ENCODE measurements around the gene NHERF1. TPM values are rescaled to one million over a fixed set of nuclear protein-coding genes. Genes with fewer than 3 reads are reported as not detected.
A peak's percentile ranks its signal among the peaks of the same experiment; 100 is the strongest.

NHERF1 gene
- total RNA-seq, 1 experiment from 2014 or later: 75.0 TPM

DNA sequence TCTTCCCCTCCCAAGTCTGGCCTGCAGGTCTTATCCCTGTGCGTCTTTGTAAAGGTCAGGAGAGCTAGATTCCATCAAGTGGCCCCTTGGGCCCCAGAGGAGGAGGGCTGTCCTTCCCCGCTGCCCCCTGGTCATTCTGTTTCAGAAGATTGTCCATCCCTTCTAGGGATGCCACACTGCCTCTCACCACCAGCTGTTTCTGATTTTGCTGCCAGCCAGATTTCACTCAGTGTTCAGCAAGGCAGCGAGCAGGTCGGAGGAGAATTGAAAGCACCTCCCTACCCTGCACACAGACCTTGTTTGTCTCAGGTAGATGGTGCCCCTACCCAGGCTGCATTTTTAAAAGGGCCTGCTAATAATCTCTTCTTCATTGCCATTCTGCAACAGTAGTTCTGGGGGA is 49.4 kb downstream of the NHERF1 start:
- no peaks in the 10 kb centered on the region for H3K9me2 ChIP-seq (replicated peaks; ENCODE audit: low read length)
- H3K9ac ChIP-seq (ENCODE audit: low read length): no peak overlapping the region
- H3K4me1 ChIP-seq (ENCODE audit: insufficient read depth, low read length): no peaks in the 10 kb centered on the region
- H3F3A ChIP-seq (ENCODE audit: low read length, unreplicated experiment): no peaks in the 10 kb centered on the region
- H3K36me3 ChIP-seq (ENCODE audit: low read depth, low read length): peaks cover 11% of the 10 kb centered on the region; the same call in 1 of the 2 replicates
- H3K27me3 ChIP-seq (ENCODE audit: low read length): no peaks in the 10 kb centered on the region
- no peaks in the 10 kb centered on the region for H3K79me2 ChIP-seq (ENCODE audit: low read length)
- no peak overlapping the region for H3K27ac ChIP-seq (ENCODE audit: low read length)
- BruUV-seq (replicated peaks): no TSS peak
- no peak for ATAC-seq
- no peak overlapping the region for H3K4me3 ChIP-seq (ENCODE audit: low read length)
- ChIA-PET POLR2A (ENCODE audit: unreplicated experiment) (no interaction called here), CTCF (no interaction called here)
- TF ChIP-seq EZH2phosphoT487 (IDR thresholded peaks at IDR 0.05; ENCODE audit: borderline replicate concordance, low read length): no peak
- TF ChIP-seq EZH2 (IDR thresholded peaks at IDR 0.05; ENCODE audit: low read length, unreplicated experiment): no peak
- TF ChIP-seq, protein P1, sequence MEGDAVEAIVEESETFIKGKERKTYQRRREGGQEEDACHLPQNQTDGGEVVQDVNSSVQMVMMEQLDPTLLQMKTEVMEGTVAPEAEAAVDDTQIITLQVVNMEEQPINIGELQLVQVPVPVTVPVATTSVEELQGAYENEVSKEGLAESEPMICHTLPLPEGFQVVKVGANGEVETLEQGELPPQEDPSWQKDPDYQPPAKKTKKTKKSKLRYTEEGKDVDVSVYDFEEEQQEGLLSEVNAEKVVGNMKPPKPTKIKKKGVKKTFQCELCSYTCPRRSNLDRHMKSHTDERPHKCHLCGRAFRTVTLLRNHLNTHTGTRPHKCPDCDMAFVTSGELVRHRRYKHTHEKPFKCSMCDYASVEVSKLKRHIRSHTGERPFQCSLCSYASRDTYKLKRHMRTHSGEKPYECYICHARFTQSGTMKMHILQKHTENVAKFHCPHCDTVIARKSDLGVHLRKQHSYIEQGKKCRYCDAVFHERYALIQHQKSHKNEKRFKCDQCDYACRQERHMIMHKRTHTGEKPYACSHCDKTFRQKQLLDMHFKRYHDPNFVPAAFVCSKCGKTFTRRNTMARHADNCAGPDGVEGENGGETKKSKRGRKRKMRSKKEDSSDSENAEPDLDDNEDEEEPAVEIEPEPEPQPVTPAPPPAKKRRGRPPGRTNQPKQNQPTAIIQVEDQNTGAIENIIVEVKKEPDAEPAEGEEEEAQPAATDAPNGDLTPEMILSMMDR (conservative IDR thresholded peaks at IDR 0.05; ENCODE audit: low read depth, low read length): no peak
- no peaks in the 10 kb centered on the region for H3K9me3 ChIP-seq (ENCODE audit: low read length)
- H4K20me1 ChIP-seq (ENCODE audit: low read length): no peaks in the 10 kb centered on the region
- H2AFZ ChIP-seq (ENCODE audit: low read length): no peak overlapping the region
- no peak overlapping the region for H3K4me2 ChIP-seq (ENCODE audit: low read length)
- intact Hi-C loops (cut with micrococcal nuclease): no loop called here
- no peak for DNase-seq

DNA sequence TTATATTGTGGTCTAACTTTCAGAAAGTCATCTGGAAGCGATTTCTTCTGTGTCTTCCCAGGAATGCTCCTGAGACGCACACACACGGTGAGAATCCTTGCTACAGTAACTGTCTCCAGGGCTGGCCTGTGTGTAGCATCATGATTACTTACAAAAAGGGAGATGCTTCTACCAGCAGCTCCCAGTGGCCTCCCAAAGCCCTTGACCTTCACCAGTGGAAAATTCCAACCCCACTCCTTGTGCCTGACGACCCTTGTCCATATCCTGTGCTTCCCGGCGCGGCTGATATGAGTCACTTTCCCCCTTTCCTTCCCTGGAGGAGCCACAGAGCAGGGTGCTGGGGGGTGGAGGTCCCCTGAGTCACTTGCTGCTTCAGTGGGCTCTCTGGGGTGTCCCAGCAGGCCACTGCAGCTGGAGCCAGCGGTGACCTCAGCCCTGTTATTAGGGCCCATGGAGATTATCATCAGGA is 49.8 kb downstream of the NHERF1 start:
- ChIA-PET POLR2A (ENCODE audit: unreplicated experiment) (no interaction called here), CTCF (no interaction called here)
- no peak overlapping the region for H3K9ac ChIP-seq (ENCODE audit: low read length)
- H3K9me2 ChIP-seq (replicated peaks; ENCODE audit: low read length): no peaks in the 10 kb centered on the region
- no peaks in the 10 kb centered on the region for H3K9me3 ChIP-seq (ENCODE audit: low read length)
- peaks cover 11% of the 10 kb centered on the region; the same call in 1 of the 2 replicates for H3K36me3 ChIP-seq (ENCODE audit: low read depth, low read length)
- H3K4me2 ChIP-seq (ENCODE audit: low read length): no peak overlapping the region
- DNase-seq: no peak
- BruUV-seq (replicated peaks): no TSS peak
- no peaks in the 10 kb centered on the region for H3F3A ChIP-seq (ENCODE audit: low read length, unreplicated experiment)
- H3K79me2 ChIP-seq (ENCODE audit: low read length): no peaks in the 10 kb centered on the region
- TF ChIP-seq, protein P1 (conservative IDR thresholded peaks at IDR 0.05; ENCODE audit: low read depth, low read length): no peak
- no peak for TF ChIP-seq EZH2 (IDR thresholded peaks at IDR 0.05; ENCODE audit: low read length, unreplicated experiment)
- TF ChIP-seq EZH2phosphoT487 (IDR thresholded peaks at IDR 0.05; ENCODE audit: borderline replicate concordance, low read length): no peak
- no peaks in the 10 kb centered on the region for H3K27me3 ChIP-seq (ENCODE audit: low read length)
- peak; percentile 40; the same call in 1 of the 2 replicates for ATAC-seq
- H3K4me3 ChIP-seq (ENCODE audit: low read length): no peak overlapping the region
- no peaks in the 10 kb centered on the region for H4K20me1 ChIP-seq (ENCODE audit: low read length)
- no peaks in the 10 kb centered on the region for H3K4me1 ChIP-seq (ENCODE audit: insufficient read depth, low read length)
- no peak overlapping the region for H2AFZ ChIP-seq (ENCODE audit: low read length)
- intact Hi-C loops (cut with micrococcal nuclease): no loop called here
- H3K27ac ChIP-seq (ENCODE audit: low read length): no peak overlapping the region

GRCh38 chr17:74799097-74799496 is 50.7 kb downstream of the NHERF1 start:
- ATAC-seq (no peak), DNase-seq (no peak)
- no peak overlapping the region for H3K27ac ChIP-seq (ENCODE audit: low read length)
- no peaks in the 10 kb centered on the region for H3K79me2 ChIP-seq (ENCODE audit: low read length)
- H4K20me1 ChIP-seq (ENCODE audit: low read length): no peaks in the 10 kb centered on the region
- H3F3A ChIP-seq (ENCODE audit: low read length, unreplicated experiment): no peaks in the 10 kb centered on the region
- H3K9ac ChIP-seq (ENCODE audit: low read length): no peak overlapping the region
- H3K36me3 ChIP-seq (ENCODE audit: low read depth, low read length): peaks cover 11% of the 10 kb centered on the region; the same call in 1 of the 2 replicates
- BruUV-seq (replicated peaks): no TSS peak
- H2AFZ ChIP-seq (ENCODE audit: low read length): no peak overlapping the region
- no peaks in the 10 kb centered on the region for H3K27me3 ChIP-seq (ENCODE audit: low read length)
- intact Hi-C loops (cut with micrococcal nuclease): no loop called here
- H3K4me1 ChIP-seq (ENCODE audit: insufficient read depth, low read length): no peaks in the 10 kb centered on the region
- H3K9me3 ChIP-seq (ENCODE audit: low read length): no peaks in the 10 kb centered on the region
- no peak overlapping the region for H3K4me2 ChIP-seq (ENCODE audit: low read length)
- H3K9me2 ChIP-seq (replicated peaks; ENCODE audit: low read length): no peaks in the 10 kb centered on the region
- TF ChIP-seq EZH2 (IDR thresholded peaks at IDR 0.05; ENCODE audit: low read length, unreplicated experiment) (no peak), EZH2phosphoT487 (IDR thresholded peaks at IDR 0.05; ENCODE audit: borderline replicate concordance, low read length) (no peak)
- TF ChIP-seq, protein P1 (conservative IDR thresholded peaks at IDR 0.05; ENCODE audit: low read depth, low read length): no peak
- POLR2A ChIA-PET (ENCODE audit: unreplicated experiment): no interaction called here
- H3K4me3 ChIP-seq (ENCODE audit: low read length): no peak overlapping the region
- CTCF ChIA-PET: no interaction called here
